ENCODE measurements around the gene ZNF664. TPM values are rescaled to one million over a fixed set of nuclear protein-coding genes. Genes with fewer than 3 reads are reported as not detected.

Gene ZNF664
- total and polyA plus RNA-seq, 9 of the 15 experiments (the other 6 are each of a cell fraction or from before 2014, with no cell fraction given) = 3.3 to 101 (median 63.6) TPM

DNA sequence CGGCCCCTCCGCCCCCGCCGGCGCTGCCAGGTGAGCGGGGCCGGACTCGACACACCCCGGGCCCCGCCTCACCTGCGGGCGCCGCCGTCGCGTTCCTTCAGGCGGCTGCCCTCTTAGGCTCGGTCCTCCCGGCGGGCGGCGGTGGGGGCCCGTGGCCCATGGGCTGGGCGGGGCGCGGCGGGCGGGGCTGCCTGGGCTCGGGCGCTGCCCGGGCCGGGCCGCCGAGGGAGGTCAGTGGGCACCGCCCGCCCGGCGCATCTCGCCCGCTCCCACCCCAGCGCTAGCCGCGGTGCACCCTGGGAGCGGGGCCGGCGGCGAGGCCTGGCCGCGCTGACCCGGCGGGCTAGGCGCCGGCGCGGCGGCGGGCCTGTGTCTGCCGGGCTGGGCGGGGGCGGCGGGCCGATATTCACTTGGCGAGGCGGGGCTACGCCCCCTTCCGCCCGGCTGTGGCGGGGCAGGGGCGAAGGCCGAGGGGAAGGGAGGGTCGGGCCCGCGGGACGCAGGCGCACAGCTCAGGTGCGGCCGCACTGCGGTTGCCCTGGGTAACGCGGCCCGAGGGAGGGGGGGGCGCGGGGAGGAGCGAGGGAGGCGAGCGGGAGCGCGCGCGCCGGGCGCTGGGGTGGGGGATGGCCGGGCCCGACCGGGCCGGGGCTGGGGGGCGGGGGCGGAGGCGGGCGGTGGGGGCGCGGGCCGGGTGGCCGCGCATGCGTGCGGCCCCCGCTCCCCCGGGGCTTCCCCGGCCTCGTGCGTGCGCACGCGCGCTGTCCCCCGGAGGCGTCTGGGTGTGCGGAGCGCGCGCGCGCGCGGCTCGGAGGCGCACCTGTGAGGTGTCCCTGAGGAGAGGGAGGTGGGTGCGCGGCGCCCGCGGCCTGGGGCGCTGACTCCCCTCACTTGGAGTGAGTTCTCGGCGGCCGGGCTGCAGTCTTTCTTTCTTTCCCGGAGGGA, at the start of gene ZNF664, which contains the start of gene CCDC92 (continued):
- TF ChIP-seq BCLAF1 (IDR thresholded peaks at IDR 0.05; ENCODE audit: borderline replicate concordance in 1 of 2, control insufficient read depth in 1 of 2, low read depth in 2 of 2, low read length in 1 of 2) (no peak), EGR1 (conservative IDR thresholded peaks at IDR 0.05) (peak; percentile 69), ZBTB7A (IDR thresholded peaks at IDR 0.05; ENCODE audit: borderline replicate concordance, control insufficient read depth, low read depth, low read length) (peak; percentile 84), PHF8 (IDR thresholded peaks at IDR 0.05; ENCODE audit: borderline replicate concordance, low read length) (peak; percentile 51; the same call in 1 of the 2 replicates), MYC (IDR thresholded peaks at IDR 0.05; ENCODE audit: low read depth, low read length) (peak; percentile 67; the same call in 1 of the 2 replicates), MYC (CRISPR knock-in tag; IDR thresholded peaks at IDR 0.05; ENCODE audit: borderline replicate concordance, low read depth) (no peak), TAF7 (tag; IDR thresholded peaks at IDR 0.05) (no peak), ZNF253 (CRISPR knock-in tag; conservative IDR thresholded peaks at IDR 0.05) (no peak), RCOR1 (IDR thresholded peaks at IDR 0.05; ENCODE audit: borderline replicate concordance in 1 of 2, low read depth in 2 of 2, low read length in 2 of 2) (peak in 1 of 2 experiments; percentile 51; a peak in 1 of 4 replicates), ETS1 (conservative IDR thresholded peaks at IDR 0.05; ENCODE audit: control insufficient read depth, low read depth, low read length) (peak; percentile 9; the same call in 1 of the 2 replicates)
- TF ChIP-seq, protein P1, sequence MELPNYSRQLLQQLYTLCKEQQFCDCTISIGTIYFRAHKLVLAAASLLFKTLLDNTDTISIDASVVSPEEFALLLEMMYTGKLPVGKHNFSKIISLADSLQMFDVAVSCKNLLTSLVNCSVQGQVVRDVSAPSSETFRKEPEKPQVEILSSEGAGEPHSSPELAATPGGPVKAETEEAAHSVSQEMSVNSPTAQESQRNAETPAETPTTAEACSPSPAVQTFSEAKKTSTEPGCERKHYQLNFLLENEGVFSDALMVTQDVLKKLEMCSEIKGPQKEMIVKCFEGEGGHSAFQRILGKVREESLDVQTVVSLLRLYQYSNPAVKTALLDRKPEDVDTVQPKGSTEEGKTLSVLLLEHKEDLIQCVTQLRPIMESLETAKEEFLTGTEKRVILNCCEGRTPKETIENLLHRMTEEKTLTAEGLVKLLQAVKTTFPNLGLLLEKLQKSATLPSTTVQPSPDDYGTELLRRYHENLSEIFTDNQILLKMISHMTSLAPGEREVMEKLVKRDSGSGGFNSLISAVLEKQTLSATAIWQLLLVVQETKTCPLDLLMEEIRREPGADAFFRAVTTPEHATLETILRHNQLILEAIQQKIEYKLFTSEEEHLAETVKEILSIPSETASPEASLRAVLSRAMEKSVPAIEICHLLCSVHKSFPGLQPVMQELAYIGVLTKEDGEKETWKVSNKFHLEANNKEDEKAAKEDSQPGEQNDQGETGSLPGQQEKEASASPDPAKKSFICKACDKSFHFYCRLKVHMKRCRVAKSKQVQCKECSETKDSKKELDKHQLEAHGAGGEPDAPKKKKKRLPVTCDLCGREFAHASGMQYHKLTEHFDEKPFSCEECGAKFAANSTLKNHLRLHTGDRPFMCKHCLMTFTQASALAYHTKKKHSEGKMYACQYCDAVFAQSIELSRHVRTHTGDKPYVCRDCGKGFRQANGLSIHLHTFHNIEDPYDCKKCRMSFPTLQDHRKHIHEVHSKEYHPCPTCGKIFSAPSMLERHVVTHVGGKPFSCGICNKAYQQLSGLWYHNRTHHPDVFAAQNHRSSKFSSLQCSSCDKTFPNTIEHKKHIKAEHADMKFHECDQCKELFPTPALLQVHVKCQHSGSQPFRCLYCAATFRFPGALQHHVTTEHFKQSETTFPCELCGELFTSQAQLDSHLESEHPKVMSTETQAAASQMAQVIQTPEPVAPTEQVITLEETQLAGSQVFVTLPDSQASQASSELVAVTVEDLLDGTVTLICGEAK (IDR thresholded peaks at IDR 0.05) = no peak
- TF ChIP-seq, protein P1 (CRISPR knock-in tag; IDR thresholded peaks at IDR 0.05) = no peak
